Iris pigment epithelial cell (primary cell): Measurements from ENCODE around the gene MIER2.
"Not testable (repeated sequence)": the region's sequence is repeated elsewhere in the genome, so short reads cannot be mapped to it uniquely, and the experiment has no call there.

Source experiments
- DNase-seq: peaks from one replicate; pipeline ENCODE4 v3.0.0-alpha.2; 2011; ENCODE audit warnings: low read depth

The MIER2 gene

GRCh38 chr19:362154-362553 lies 17.6 kb upstream of the MIER2 start:
- DNase-seq: no peak

DNA sequence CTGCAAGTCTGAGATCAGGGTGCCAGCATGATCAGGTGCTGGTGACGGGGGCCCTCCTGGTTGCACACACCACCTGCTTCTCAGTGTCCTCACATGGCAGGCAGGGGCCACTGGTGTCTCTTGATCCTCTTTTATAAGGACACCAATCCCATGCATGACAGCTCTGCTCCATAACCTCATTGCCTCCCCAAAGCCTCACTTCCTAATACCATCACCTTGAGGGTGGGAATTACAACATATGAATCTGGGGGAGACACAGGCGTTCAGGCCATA lies 15.0 kb upstream of the MIER2 start:
- DNase-seq: no peak

DNA sequence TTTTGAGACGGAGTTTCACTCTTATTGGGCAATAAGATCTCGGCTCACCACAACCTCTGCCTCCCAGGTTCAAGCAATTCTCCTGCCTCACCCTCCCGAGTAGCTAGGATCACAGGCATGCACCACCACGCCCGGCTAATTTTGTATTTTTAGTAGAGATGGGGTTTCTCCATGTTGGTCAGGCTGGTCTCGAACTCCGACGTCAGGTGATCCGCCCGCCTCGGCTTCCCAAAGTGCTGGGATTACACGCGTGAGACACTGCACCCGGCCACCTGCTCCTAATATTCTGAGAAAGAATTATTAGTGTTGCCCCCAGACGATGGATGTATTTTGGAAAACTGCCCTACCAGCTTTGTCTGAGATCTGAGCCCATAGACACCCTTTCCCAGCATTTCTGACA lies 10.9 kb upstream of the MIER2 start:
- not testable (repeated sequence) for DNase-seq

GRCh38 chr19:355134-355533 lies 10.5 kb upstream of the MIER2 start:
- no peak for DNase-seq

- no peak for DNase-seq
Observed at GRCh38 chr19:351976-352625, 7.5 kb upstream of the MIER2 start.

- peak; percentile 13 for DNase-seq
Observed at GRCh38 chr19:347946-348861, 3.6 kb upstream of the MIER2 start.

DNA sequence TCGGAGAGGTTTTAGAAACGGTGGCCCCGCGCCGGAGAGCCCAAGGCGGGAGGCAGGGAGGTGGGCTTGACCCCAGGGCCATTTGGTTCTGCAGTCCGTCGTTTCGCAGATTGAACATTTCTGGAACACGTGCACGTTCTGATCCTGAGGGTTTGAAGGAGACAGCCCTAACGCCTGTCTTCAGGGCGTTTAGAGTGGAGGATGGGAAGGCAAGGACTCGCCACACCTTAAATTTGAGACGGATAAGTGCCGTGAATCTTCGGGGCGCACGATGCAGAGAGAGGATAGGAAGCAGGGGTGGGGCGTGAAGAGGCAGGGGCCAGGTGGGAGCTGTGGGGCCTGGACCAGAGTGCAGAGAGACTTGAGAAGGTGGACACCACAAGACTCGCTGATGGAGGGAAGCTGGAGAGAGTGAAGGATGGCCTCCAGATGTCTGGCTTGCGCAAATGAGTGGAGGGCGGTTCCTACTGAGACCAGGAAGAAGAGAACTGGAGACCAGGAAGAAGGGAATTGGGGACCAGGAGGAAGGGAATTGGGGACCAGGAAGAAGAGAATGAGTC lies 804 bp upstream of the MIER2 start:
- no peak for DNase-seq

GRCh38 chr19:343941-344624 lies 513 bp downstream of the MIER2 start:
- DNase-seq: peak; percentile 26

DNA sequence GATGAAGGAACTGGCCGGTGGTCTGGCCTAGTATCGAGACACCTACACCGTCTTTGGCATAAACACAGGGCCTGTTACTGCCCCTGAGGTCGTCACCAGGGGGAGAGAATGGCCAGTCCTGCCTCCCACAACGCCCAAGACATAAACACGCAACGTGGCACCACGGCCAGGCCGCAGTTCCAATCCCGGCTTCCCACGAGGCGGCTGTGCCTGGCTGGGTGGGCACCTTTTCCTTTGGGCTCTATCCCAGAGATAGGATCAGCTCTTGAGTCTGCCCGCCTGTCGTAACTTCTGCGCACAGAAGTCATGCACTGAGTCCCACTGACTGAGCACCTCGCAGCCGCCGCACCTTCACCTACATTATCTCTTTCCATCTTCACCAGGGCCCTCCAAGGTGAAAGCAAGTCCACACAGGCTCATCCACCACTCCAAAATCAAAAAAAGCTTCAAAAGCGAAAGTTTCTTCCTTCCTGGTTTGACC lies 1.1 kb downstream of the MIER2 start:
- DNase-seq: peak; percentile 19

- peak; percentile 95 for DNase-seq
Observed at GRCh38 chr19:342801-343421, 1.7 kb downstream of the MIER2 start.

GRCh38 chr19:342128-342455 lies 2.5 kb downstream of the MIER2 start:
- no peak for DNase-seq

DNA sequence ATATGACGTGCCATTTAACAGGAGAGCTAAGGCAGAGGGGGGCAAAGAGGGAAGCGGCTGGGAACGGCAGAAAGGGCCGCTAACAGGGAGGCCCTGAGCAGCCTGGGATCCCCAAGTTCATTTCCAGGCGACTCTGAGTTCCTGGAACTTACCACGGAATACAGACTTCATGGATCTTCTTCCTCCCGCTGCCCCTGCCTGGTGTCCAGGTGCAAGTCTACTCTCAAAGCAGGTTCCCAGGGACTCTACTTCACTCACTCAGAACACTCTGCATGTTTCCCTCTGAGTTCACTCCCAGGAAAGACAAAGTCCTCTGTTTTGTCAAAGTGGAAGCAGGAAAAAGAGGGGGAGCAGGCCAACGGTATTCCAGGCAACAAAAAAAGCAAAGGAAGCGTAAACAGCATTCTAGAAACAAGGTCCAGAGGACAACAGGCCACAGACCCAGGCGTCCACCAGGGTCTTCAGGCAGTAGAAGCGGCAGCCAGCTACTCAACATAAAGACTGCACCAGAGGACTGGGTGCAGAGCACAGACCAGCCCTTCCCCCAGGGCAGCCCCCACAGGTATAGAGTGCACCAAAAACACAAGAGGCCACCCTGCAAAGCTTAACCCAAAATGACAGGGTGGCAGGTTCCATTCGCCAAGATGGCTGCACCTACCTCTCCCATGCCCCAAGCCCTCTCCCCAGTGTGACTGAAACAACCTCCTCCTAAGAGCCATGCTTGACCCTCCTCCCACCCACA lies 3.0 kb downstream of the MIER2 start:
- DNase-seq: no peak

DNA sequence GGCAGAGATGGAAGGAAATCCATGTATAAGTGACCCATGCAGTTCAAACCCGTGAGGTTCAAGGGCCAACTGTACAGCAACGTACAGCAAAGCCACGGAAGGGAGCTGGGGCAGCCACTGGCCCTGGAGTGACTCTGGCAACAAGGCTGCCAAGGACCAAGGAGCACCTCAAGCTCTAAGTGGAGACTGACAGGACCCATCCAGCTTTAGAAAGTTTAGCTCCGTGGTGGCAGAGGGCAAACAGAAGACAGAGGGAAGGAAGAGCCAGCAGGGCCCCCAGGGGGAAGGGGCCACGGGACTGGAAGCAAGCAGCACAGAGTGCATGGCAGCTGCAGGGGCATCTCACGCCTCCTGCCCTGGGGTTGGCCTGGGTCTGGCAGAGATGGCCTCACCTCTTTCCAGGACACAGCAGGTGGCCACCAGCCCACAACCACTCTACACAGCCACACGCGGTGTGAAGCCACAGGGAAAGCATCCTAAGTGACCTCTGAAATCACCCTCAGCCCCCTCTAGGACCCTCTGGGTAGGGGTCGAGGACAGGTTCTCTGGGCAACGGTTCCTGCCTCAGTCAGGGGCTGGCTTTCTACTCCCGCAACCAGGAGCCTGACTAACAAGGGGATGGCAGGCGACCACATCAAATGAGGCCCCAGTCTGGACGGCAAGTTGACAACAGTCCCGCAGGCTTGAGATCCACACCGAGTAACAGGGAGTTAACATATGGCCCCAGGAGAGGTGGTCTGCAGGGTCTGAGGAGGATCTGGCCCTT lies 3.8 kb downstream of the MIER2 start:
- no peak for DNase-seq

DNA sequence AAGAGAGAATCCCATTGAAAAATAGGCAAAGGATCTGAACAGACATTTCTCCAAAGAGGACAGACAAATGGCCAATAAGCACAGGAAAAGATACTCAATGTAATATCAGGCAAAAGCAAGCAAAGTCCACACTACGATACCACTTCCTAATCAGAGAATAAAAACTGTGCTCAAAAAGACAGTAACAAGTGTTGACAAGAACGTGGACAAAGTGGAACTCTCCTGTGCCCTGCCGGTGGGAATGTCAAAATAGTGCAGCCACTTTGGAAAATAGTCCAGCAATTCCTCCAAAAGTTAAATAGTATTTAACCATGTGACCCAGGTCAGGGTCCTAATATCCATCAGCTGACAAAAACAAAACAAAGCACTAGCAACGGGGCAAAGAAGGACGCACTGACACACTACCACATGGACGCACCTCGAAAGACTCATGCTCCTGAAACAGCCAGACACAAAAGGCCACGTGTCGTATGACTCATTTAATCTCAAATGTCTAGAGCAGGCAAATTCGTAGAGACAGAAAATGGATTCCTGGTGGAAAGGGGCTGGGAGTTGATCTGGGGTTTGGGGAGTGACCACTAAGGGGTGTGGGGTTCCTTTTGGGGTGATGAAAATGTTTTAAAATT lies 5.2 kb downstream of the MIER2 start:
- DNase-seq: peak; percentile 69

DNA sequence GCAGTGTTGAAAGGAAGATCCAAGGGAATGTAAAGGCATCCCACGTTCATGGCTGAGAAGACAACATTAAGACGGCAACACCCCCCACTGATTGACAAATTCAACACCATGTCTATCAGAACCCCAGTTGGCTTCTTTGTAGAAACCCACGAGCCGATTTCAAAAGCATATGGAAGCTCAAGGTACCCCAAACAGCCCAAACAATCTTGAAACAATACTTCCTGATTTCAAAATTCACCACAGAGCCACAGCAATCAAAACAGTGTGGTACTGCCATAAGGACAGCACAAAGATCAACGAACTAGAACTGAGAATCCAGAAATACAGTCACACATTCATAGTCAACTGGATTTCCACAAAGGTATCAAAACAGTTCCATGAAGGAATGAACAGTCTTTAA lies 6.2 kb downstream of the MIER2 start:
- no peak for DNase-seq

- DNase-seq: no peak
Observed at GRCh38 chr19:336067-336614, 8.5 kb downstream of the MIER2 start.

DNA sequence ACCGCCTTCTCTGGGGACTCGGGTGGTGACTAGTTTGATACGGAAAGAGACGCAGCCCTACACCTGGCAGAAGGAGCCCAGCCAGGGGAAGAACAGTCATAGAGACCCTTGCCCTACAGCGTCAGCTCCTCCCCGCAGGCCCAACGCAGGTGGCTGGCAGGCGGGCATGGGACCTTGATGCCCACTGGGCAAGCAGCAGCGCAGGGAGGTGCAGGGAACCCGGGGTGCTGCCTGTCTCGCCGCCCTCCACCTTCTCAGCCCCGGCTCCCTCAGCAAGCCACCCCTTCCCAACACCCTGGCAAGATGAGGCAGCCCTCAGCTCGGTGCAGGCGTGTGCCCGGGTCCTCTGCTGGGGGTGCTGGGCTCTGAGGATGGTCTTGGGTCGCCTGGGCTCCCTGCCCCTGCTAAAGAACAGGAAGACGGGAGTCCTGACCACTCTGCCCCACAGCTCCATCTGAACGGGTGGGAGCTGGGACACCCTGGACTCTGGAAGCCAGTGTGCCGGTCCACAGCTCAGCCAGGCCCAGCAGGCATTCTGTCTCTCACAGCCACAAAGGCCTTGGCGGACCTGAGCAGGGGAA lies 9.0 kb downstream of the MIER2 start:
- DNase-seq: no peak

DNA sequence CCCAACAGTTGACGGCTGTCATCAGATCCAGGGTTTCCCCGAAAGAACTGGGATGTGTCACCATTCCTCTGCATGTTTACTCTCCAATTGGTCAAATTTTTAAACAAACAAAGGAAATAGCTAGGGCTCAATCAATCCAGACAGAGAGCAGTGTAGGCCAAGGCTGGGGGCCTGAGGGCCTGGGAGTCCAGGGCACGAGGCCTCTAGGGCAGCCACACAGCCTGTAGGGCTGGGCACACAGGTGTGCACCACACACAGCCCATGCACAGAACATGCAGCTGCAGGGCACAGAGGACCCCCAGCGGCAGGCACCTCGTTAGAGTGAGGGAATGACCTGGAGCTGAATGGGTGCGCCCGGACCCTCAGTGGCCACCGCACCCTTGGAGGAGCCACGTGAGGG lies 9.5 kb downstream of the MIER2 start:
- no peak for DNase-seq

GRCh38 chr19:334296-335071 lies 10.1 kb downstream of the MIER2 start:
- DNase-seq: no peak
